HL-60 (cell line): ENCODE data around the gene SLC39A2.

Source experiments
- DNase-seq, 2 experiments: peaks; one replicate each; pipeline ENCODE4 v3.0.0-alpha.2; 2010 to 2020; ENCODE audit warnings: low read depth in 1 of 2, low spot score in 1 of 2
- H3K27ac ChIP-seq: fragments of 250-450 bp; sonication (Bioruptor Pico); replicated peaks from 2 replicates; pipeline ENCODE4 v1.5.1; 2020; ENCODE audit warnings: mild to moderate bottlenecking, moderate library complexity
- H3K27me3 ChIP-seq: fragments of 250-450 bp; sonication (Bioruptor Pico); 2 replicates; pipeline ENCODE4 v1.5.1; 2021; ENCODE audit warnings: mild to moderate bottlenecking, moderate library complexity; ENCODE audit not compliant: insufficient read depth, poor library complexity, severe bottlenecking
- H3K4me3 ChIP-seq: replicated peaks from 2 replicates; pipeline ENCODE4 v1.5.1; 2011; ENCODE audit warnings: mild to moderate bottlenecking, control low read depth, low read length; ENCODE audit not compliant: insufficient read depth
- CTCF ChIP-seq: IDR thresholded peaks from one replicate; pipeline ENCODE4 v1.5.1; 2011; ENCODE audit warnings: low read length, control low read depth, inconsistent platforms; ENCODE audit not compliant: insufficient read depth
- GABPA ChIP-seq: IDR thresholded peaks from 2 replicates; pipeline ENCODE4 v1.6.1; 2012; ENCODE audit warnings: low read depth
- POLR2AphosphoS5 ChIP-seq: IDR thresholded peaks from 2 replicates; pipeline ENCODE4 v1.6.1; 2012; ENCODE audit warnings: low read depth
- SPI1 ChIP-seq: IDR thresholded peaks from 2 replicates; pipeline ENCODE4 v1.6.1; 2012; ENCODE audit warnings: low read depth, mild to moderate bottlenecking, borderline replicate concordance
- TF ChIP-seq, protein P1 (sequence below): IDR thresholded peaks from 2 replicates; pipeline ENCODE4 v1.6.1; 2012; ENCODE audit warnings: low read depth; ENCODE audit not compliant: insufficient replicate concordance

SLC39A2 gene

DNA sequence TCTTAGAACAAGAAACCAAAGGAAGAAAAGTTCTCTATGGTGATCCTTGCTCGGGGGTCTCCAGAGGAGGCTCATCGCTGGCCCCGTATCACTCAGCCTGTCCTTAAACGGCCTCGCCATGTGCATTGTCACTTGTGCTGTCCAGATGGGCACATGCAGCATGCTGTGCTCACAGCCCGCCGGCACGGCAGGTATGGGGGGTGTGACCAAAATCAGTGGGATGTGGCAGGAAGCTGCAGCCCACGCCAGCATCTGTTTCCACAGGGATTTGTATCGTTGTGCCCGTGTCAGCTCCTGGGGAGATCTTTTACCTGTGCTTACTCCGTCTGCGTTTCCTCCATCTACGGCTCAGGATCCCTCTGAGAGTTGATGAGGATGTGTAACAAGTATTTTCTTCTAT, 2.6 kb upstream of the SLC39A2 start:
- Histone ChIP-seq H3K27me3 (no peaks in the 10 kb centered on the region), H3K4me3 (no peak overlapping the region), H3K27ac (no peak overlapping the region)
- no peak for DNase-seq
- TF ChIP-seq POLR2AphosphoS5, result no peak
- TF ChIP-seq SPI1, result no peak
- TF ChIP-seq CTCF, result no peak
- TF ChIP-seq, protein P1, sequence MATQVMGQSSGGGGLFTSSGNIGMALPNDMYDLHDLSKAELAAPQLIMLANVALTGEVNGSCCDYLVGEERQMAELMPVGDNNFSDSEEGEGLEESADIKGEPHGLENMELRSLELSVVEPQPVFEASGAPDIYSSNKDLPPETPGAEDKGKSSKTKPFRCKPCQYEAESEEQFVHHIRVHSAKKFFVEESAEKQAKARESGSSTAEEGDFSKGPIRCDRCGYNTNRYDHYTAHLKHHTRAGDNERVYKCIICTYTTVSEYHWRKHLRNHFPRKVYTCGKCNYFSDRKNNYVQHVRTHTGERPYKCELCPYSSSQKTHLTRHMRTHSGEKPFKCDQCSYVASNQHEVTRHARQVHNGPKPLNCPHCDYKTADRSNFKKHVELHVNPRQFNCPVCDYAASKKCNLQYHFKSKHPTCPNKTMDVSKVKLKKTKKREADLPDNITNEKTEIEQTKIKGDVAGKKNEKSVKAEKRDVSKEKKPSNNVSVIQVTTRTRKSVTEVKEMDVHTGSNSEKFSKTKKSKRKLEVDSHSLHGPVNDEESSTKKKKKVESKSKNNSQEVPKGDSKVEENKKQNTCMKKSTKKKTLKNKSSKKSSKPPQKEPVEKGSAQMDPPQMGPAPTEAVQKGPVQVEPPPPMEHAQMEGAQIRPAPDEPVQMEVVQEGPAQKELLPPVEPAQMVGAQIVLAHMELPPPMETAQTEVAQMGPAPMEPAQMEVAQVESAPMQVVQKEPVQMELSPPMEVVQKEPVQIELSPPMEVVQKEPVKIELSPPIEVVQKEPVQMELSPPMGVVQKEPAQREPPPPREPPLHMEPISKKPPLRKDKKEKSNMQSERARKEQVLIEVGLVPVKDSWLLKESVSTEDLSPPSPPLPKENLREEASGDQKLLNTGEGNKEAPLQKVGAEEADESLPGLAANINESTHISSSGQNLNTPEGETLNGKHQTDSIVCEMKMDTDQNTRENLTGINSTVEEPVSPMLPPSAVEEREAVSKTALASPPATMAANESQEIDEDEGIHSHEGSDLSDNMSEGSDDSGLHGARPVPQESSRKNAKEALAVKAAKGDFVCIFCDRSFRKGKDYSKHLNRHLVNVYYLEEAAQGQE, result no peak
- no peak for TF ChIP-seq GABPA

DNA sequence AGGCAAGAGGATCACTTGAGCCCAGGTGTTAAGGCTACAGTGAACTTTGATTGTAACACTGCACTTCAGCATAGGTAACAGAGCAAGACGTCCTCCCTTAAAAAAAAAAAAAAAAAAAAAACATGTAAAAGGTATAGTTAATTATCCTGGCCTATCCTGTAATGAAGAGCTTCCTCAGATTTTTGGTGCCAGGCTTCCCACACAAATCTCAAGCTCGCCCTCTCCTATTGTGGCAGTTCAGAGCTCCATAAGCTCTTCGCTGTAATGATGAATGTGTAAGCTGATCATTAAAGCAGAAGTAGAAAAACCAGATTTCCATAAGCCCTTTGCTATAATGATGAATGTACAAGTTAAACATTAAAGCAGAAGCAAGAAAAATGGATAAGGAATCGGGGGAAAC, 2.0 kb upstream of the SLC39A2 start:
- H3K4me3 ChIP-seq, result no peak overlapping the region
- no peak overlapping the region for H3K27ac ChIP-seq
- no peaks in the 10 kb centered on the region for H3K27me3 ChIP-seq
- TF ChIP-seq SPI1 (no peak), GABPA (no peak), CTCF (no peak)
- no peak for DNase-seq

DNA sequence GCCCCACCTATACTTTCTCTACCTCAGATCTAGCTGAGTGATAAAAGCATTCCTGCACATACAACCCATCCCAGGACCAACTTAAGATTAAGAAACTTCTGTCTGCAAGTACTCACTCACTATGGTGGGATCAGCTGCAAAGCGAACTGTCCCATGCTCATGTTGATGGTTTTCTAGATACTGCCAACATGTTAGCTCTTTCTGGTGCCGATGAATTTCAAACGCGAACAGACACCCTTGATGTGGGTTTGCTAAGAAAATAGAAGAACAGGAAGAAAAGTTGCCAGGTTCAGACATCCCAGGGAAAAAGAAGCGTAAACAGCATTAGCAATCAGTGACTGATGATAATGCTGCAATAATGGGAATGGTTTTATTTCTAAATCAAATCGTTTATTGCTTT, 1.5 kb upstream of the SLC39A2 start:
- TF ChIP-seq GABPA, result no peak
- TF ChIP-seq POLR2AphosphoS5, result no peak
- TF ChIP-seq, protein P1, result no peak
- no peak for TF ChIP-seq CTCF
- no peak for TF ChIP-seq SPI1
- no peak for DNase-seq
- Histone ChIP-seq H3K27me3 (no peaks in the 10 kb centered on the region), H3K4me3 (no peak overlapping the region), H3K27ac (no peak overlapping the region)

GRCh38 chr14:20998139-20998538, 954 bp upstream of the SLC39A2 start:
- DNase-seq, result no peak
- no peak for TF ChIP-seq SPI1
- TF ChIP-seq, protein P1, result no peak
- no peak for TF ChIP-seq POLR2AphosphoS5
- no peak for TF ChIP-seq CTCF
- TF ChIP-seq GABPA, result no peak

More at GRCh38 chr14:20998139-20998538, 954 bp upstream of the SLC39A2 start:
- Histone ChIP-seq H3K27me3 (no peaks in the 10 kb centered on the region), H3K27ac (no peak overlapping the region), H3K4me3 (no peak overlapping the region)
